OCI-LY7 (cell line): ENCODE results near the gene CDHR1. TPM values are rescaled to one million over a fixed set of nuclear protein-coding genes. Genes with fewer than 3 reads are reported as not detected.

Experiments used
- BruUV-seq: library from RNA; stranded (reverse); fragments of 400-500 nt; replicated peaks from 2 replicates; lab custom pipeline; 2021; lab: Mats Ljungman, UMichigan
- CTCF ChIA-PET: fragments of 300-600 bp; sonication (Branson Sonifier 250); formaldehyde crosslinking; loops from one replicate; lab custom pipeline; 2022; ENCODE audit warnings: antibody characterized with exemption; ENCODE audit not compliant: unreplicated experiment; lab: Charles Lee
- POLR2A ChIA-PET: fragments of 300-600 bp; sonication (Branson Sonifier 250); formaldehyde crosslinking; loops from one replicate; lab custom pipeline; 2022; ENCODE audit warnings: antibody characterized with exemption; lab: Charles Lee
- DNase-seq: peaks from one replicate; pipeline ENCODE4 v3.0.0-alpha.2; 2015; ENCODE audit warnings: low spot score
- H2AFZ ChIP-seq: fragments of 200-600 bp; sonication (generic), shearing (Covaris generic); 2 replicates; pipeline ENCODE4 v1.6.1; 2014; ENCODE audit warnings: mild to moderate bottlenecking, antibody characterized with exemption, low read length, moderate library complexity
- H3K27ac ChIP-seq: fragments of 200-600 bp; sonication (generic); 2 replicates; pipeline ENCODE4 v1.5.1; 2014; ENCODE audit warnings: mixed run types, low read depth, mild to moderate bottlenecking, moderate library complexity, low read length, inconsistent platforms; ENCODE audit not compliant: poor library complexity, severe bottlenecking
- H3K36me3 ChIP-seq: fragments of 200-600 bp; sonication (generic); 2 replicates; pipeline ENCODE4 v1.6.1; 2014; ENCODE audit warnings: mild to moderate bottlenecking, antibody characterized with exemption, low read length, moderate library complexity, mixed read lengths; ENCODE audit not compliant: insufficient read depth
- H3K4me1 ChIP-seq: fragments of 200-600 bp; sonication (generic); 2 replicates; pipeline ENCODE4 v1.5.1; 2014; ENCODE audit warnings: mild to moderate bottlenecking, low read length; ENCODE audit not compliant: insufficient read depth, poor library complexity, severe bottlenecking
- H3K4me2 ChIP-seq: fragments of 200-600 bp; sonication (generic); 2 replicates; pipeline ENCODE4 v1.6.1; 2014; ENCODE audit warnings: mild to moderate bottlenecking, low read length
- H3K4me3 ChIP-seq: fragments of 200-600 bp; sonication (generic); 2 replicates; pipeline ENCODE4 v1.5.1; 2014; ENCODE audit warnings: mild to moderate bottlenecking, low read depth, low read length; ENCODE audit not compliant: poor library complexity, severe bottlenecking
- H3K79me2 ChIP-seq: fragments of 200-600 bp; sonication (generic); 2 replicates; pipeline ENCODE4 v1.6.1; 2016; ENCODE audit warnings: low read depth, mild to moderate bottlenecking, low read length, moderate library complexity, mixed read lengths; ENCODE audit not compliant: insufficient read depth
- H3K9me2 ChIP-seq: fragments of 200-600 bp; sonication (generic); 2 replicates; pipeline ENCODE4 v1.6.1; 2016; ENCODE audit warnings: mild to moderate bottlenecking, low read length, mixed read lengths; ENCODE audit not compliant: insufficient read depth
- H3K9me3 ChIP-seq: fragments of 200-600 bp; sonication (generic); 2 replicates; pipeline ENCODE4 v1.6.1; 2014; ENCODE audit warnings: mild to moderate bottlenecking, mixed run types, low read length, mixed read lengths
- H4K20me1 ChIP-seq: fragments of 200-600 bp; sonication (generic); 2 replicates; pipeline ENCODE4 v1.6.1; 2014; ENCODE audit warnings: mild to moderate bottlenecking, antibody characterized with exemption, low read length, moderate library complexity, mixed read lengths; ENCODE audit not compliant: insufficient read depth
- CTCF ChIP-seq: fragments of 200-600 bp; sonication (generic); conservative IDR thresholded peaks from 2 replicates; pipeline ENCODE4 v1.5.1; 2014; ENCODE audit warnings: mild to moderate bottlenecking, antibody characterized with exemption, low read length, moderate library complexity, mixed read lengths
- EZH2phosphoT487 ChIP-seq: fragments of 200-600 bp; sonication (generic); IDR thresholded peaks from 2 replicates; pipeline ENCODE4 v1.6.1; 2018; ENCODE audit warnings: low read depth, borderline replicate concordance, mild to moderate bottlenecking, mixed run types, antibody characterized with exemption, low read length, moderate library complexity, mixed read lengths
- intact Hi-C: fragments of 100-400 bp; cut with micrococcal nuclease; formaldehyde crosslinking; loops from one replicate; pipeline ENCODE4 v1.10.0; 2022; ENCODE audit not compliant: unreplicated experiment
- total RNA-seq, 2 experiments: library from RNA; depleted of rRNA in 1 of 2; stranded (reverse); fragments of >200 nt in 1 of 2; shearing (Covaris generic) in 1 of 2; gene quantifications; 2 replicates each; pipeline ENCODE4 v1.2.3, GENCODE V29; 2014 to 2022

CDHR1 gene
- total RNA-seq, 2 experiments from 2014 or later: not detected

DNA sequence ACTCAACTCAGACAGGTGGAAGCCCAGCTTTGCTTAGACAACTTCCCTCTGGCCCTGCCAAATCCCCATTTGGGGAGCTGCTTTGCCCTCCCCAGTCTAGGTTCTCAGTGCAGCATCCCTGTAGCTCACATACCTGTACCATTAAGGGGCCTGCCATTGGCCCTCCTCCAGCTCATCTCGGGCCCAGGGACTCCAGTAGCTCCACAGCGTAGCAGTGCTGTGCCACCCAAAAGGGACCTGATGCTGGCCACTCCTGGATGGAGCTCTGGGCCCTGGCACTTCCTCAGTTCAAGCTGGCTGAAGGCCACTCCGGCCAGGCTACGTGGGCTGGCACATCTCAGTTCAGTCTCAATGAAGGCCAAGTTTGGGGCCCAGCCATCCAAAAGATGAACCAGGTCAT lies 39.6 kb downstream of the CDHR1 start:
- Histone ChIP-seq H3K79me2 (no peaks in the 10 kb centered on the region), H3K4me2 (no peak overlapping the region), H3K4me3 (no peak overlapping the region), H3K4me1 (no peaks in the 10 kb centered on the region), H3K27ac (no peak overlapping the region), H4K20me1 (no peaks in the 10 kb centered on the region), H3K9me2 (no peaks in the 10 kb centered on the region), H2AFZ (no peak overlapping the region), H3K36me3 (no peaks in the 10 kb centered on the region), H3K9me3 (no peaks in the 10 kb centered on the region)
- no TSS peak for BruUV-seq
- CTCF ChIA-PET: no interaction called here
- POLR2A ChIA-PET: no interaction called here
- intact Hi-C loops: no loop called here
- no peak for TF ChIP-seq EZH2phosphoT487
- TF ChIP-seq CTCF: no peak
- no peak for DNase-seq

DNA sequence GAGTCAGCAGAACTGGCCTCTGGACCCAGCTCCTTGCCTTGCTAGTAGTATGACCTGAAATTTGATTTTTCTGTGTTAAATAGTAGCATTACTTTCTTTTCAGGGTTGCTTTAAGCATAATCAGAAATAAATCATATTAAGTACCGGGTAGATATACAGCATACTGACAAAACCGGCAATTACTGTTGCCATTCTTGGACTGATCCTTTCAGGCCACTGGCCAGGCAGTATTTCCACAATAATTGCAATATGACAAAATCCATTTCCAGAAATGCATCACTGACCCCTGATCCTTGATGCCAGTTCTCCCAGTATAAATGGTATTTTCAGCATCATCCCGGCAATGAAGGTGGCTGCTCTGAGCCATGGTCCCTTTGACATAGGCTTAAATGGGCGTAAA lies 40.1 kb downstream of the CDHR1 start:
- ChIA-PET POLR2A (no interaction called here), CTCF (no interaction called here)
- TF ChIP-seq CTCF: no peak
- no peak for TF ChIP-seq EZH2phosphoT487
- H3K9me3 ChIP-seq: no peaks in the 10 kb centered on the region
- no peak overlapping the region for H2AFZ ChIP-seq
- DNase-seq: no peak
- no peaks in the 10 kb centered on the region for H4K20me1 ChIP-seq
- no peaks in the 10 kb centered on the region for H3K4me1 ChIP-seq
- no peaks in the 10 kb centered on the region for H3K79me2 ChIP-seq
- no peak overlapping the region for H3K4me3 ChIP-seq
- intact Hi-C loops: no loop called here
- no peak overlapping the region for H3K27ac ChIP-seq
- no peaks in the 10 kb centered on the region for H3K36me3 ChIP-seq
- no TSS peak for BruUV-seq
- no peaks in the 10 kb centered on the region for H3K9me2 ChIP-seq
- no peak overlapping the region for H3K4me2 ChIP-seq

DNA sequence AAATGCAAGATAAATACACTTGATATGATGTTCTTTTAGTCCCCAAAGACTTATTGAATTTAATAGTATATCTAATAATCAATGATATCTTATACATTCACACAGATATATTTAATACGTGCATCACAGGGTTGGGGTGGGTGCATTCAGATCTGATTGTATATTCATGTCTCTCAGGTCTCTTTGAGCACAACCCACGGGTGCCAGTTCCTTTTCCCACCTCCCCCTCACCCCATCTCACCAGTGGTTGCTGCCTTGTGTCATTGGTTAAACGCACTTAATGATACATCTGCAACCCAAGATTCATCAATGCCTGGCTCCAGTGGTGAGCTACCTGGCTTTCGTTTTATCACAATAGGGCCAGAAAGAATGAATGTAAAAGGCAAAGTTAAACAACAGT lies 40.8 kb downstream of the CDHR1 start:
- no peaks in the 10 kb centered on the region for H3K36me3 ChIP-seq
- TF ChIP-seq EZH2phosphoT487 (no peak), CTCF (no peak)
- H3K9me3 ChIP-seq: no peaks in the 10 kb centered on the region
- H3K4me2 ChIP-seq: no peak overlapping the region
- H3K9me2 ChIP-seq: no peaks in the 10 kb centered on the region
- H3K4me1 ChIP-seq: no peaks in the 10 kb centered on the region
- POLR2A ChIA-PET: no interaction called here
- H3K79me2 ChIP-seq: no peaks in the 10 kb centered on the region
- DNase-seq: no peak
- no TSS peak for BruUV-seq
- intact Hi-C loops: no loop called here
- no peak overlapping the region for H3K27ac ChIP-seq
- no peak overlapping the region for H2AFZ ChIP-seq
- CTCF ChIA-PET: no interaction called here
- no peak overlapping the region for H3K4me3 ChIP-seq
- H4K20me1 ChIP-seq: no peaks in the 10 kb centered on the region
